GM23338 (cell line): ENCODE results near the gene THAP9.

Source experiments
- CREB1 ChIP-seq: fragments of 250-450 bp; sonication (Bioruptor Pico); IDR thresholded peaks from 2 replicates; pipeline ENCODE4 v1.5.0; 2020; ENCODE audit warnings: low read depth, mild to moderate bottlenecking, moderate library complexity
- EZH2 ChIP-seq: fragments of 200-600 bp; sonication (generic); IDR thresholded peaks from one replicate; pipeline ENCODE4 v1.8.0; 2017; ENCODE audit warnings: antibody characterized with exemption, mild to moderate bottlenecking, low read depth; ENCODE audit not compliant: unreplicated experiment
- EZH2phosphoT487 ChIP-seq: fragments of 200-600 bp; sonication (generic); IDR thresholded peaks from one replicate; pipeline ENCODE4 v1.8.1; 2018; ENCODE audit warnings: antibody characterized with exemption; ENCODE audit not compliant: unreplicated experiment
- JUNB ChIP-seq: IDR thresholded peaks from one replicate; pipeline ENCODE4 v1.6.1; 2016; ENCODE audit warnings: antibody characterized with exemption; ENCODE audit not compliant: unreplicated experiment
- NANOG ChIP-seq: IDR thresholded peaks from 2 replicates; pipeline ENCODE4 v1.6.1; 2016; ENCODE audit warnings: antibody characterized with exemption, borderline replicate concordance
- POLR2AphosphoS5 ChIP-seq: IDR thresholded peaks from 2 replicates; pipeline ENCODE4 v1.6.1; 2016; ENCODE audit warnings: antibody characterized with exemption, low read depth
- STAT1 ChIP-seq: IDR thresholded peaks from one replicate; pipeline ENCODE4 v1.6.1; 2016; ENCODE audit warnings: antibody characterized with exemption; ENCODE audit not compliant: unreplicated experiment
- ZNF331 ChIP-seq: fragments of 250-450 bp; sonication (Bioruptor Pico); IDR thresholded peaks from 2 replicates; pipeline ENCODE4 v1.5.0; 2020; ENCODE audit warnings: low read depth, mild to moderate bottlenecking, moderate library complexity
- TF ChIP-seq, protein P1 (sequence below), 2 experiments: fragments of 200-600 bp in 1 of 2; sonication (generic) in 1 of 2; conservative IDR thresholded peaks; 2 replicates each; pipeline versions ENCODE4 v1.5.1 to v1.6.1; 2016 to 2017; ENCODE audit warnings: antibody characterized with exemption in 2 of 2, low read depth in 2 of 2, mild to moderate bottlenecking in 2 of 2, moderate library complexity in 1 of 2
- TF ChIP-seq, protein P2 (sequence below): IDR thresholded peaks from one replicate; pipeline ENCODE4 v1.6.1; 2018; ENCODE audit warnings: antibody characterized with exemption; ENCODE audit not compliant: unreplicated experiment
- TF ChIP-seq, protein P3 (sequence below): IDR thresholded peaks from 2 replicates; pipeline ENCODE4 v1.6.1; 2016; ENCODE audit warnings: antibody characterized with exemption

DNA sequence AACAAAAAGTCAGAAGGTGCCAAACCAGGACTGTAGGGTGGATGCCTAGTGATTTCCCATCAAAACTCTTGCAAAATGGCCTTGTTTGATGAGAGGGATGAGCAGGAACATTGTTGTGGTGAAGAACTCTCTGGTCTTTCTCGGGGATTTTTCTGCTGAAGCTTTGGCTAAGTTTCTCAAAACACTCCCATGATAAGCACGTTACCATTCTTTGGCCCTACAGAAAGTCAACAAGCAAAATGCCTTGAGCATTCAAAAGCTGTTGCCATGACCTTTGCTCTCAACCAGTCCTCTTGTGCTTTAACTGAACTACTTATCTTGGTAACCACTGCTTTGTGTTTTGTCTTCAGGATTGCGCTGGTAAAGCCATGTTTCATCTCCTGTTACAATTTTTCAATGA, 6.6 kb upstream of the THAP9 start:
- TF ChIP-seq, protein P1, sequence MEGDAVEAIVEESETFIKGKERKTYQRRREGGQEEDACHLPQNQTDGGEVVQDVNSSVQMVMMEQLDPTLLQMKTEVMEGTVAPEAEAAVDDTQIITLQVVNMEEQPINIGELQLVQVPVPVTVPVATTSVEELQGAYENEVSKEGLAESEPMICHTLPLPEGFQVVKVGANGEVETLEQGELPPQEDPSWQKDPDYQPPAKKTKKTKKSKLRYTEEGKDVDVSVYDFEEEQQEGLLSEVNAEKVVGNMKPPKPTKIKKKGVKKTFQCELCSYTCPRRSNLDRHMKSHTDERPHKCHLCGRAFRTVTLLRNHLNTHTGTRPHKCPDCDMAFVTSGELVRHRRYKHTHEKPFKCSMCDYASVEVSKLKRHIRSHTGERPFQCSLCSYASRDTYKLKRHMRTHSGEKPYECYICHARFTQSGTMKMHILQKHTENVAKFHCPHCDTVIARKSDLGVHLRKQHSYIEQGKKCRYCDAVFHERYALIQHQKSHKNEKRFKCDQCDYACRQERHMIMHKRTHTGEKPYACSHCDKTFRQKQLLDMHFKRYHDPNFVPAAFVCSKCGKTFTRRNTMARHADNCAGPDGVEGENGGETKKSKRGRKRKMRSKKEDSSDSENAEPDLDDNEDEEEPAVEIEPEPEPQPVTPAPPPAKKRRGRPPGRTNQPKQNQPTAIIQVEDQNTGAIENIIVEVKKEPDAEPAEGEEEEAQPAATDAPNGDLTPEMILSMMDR (conservative IDR thresholded peaks at IDR 0.05; ENCODE audit: low read depth in 2 of 2): no peak
- TF ChIP-seq CREB1: no peak
- TF ChIP-seq POLR2AphosphoS5: no peak
- TF ChIP-seq EZH2phosphoT487: no peak
- no peak for TF ChIP-seq EZH2
- TF ChIP-seq, protein P2, sequence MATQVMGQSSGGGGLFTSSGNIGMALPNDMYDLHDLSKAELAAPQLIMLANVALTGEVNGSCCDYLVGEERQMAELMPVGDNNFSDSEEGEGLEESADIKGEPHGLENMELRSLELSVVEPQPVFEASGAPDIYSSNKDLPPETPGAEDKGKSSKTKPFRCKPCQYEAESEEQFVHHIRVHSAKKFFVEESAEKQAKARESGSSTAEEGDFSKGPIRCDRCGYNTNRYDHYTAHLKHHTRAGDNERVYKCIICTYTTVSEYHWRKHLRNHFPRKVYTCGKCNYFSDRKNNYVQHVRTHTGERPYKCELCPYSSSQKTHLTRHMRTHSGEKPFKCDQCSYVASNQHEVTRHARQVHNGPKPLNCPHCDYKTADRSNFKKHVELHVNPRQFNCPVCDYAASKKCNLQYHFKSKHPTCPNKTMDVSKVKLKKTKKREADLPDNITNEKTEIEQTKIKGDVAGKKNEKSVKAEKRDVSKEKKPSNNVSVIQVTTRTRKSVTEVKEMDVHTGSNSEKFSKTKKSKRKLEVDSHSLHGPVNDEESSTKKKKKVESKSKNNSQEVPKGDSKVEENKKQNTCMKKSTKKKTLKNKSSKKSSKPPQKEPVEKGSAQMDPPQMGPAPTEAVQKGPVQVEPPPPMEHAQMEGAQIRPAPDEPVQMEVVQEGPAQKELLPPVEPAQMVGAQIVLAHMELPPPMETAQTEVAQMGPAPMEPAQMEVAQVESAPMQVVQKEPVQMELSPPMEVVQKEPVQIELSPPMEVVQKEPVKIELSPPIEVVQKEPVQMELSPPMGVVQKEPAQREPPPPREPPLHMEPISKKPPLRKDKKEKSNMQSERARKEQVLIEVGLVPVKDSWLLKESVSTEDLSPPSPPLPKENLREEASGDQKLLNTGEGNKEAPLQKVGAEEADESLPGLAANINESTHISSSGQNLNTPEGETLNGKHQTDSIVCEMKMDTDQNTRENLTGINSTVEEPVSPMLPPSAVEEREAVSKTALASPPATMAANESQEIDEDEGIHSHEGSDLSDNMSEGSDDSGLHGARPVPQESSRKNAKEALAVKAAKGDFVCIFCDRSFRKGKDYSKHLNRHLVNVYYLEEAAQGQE: no peak
- TF ChIP-seq ZNF331 (CRISPR knock-in tag): no peak
- no peak for TF ChIP-seq STAT1
- TF ChIP-seq, protein P3, sequence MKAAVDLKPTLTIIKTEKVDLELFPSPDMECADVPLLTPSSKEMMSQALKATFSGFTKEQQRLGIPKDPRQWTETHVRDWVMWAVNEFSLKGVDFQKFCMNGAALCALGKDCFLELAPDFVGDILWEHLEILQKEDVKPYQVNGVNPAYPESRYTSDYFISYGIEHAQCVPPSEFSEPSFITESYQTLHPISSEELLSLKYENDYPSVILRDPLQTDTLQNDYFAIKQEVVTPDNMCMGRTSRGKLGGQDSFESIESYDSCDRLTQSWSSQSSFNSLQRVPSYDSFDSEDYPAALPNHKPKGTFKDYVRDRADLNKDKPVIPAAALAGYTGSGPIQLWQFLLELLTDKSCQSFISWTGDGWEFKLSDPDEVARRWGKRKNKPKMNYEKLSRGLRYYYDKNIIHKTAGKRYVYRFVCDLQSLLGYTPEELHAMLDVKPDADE: no peak
- no peak for TF ChIP-seq NANOG
- TF ChIP-seq JUNB: no peak
